Measurements from ENCODE around the gene GNB1.

GNB1 gene

GRCh38 chr1:1910033-1910465 lies 19.2 kb upstream of the GNB1 start:
- no peak for DNase-seq (ENCODE audit: low read depth)

- DNase-seq (ENCODE audit: low read depth), result no peak
Measured at GRCh38 chr1:1908506-1908791, 17.6 kb upstream of the GNB1 start.

GRCh38 chr1:1907098-1907736 lies 16.3 kb upstream of the GNB1 start:
- DNase-seq (ENCODE audit: low read depth), result no peak

GRCh38 chr1:1906185-1907097 lies 15.6 kb upstream of the GNB1 start:
- peak; percentile 50 for DNase-seq (ENCODE audit: low read depth)

GRCh38 chr1:1903224-1903623 lies 12.3 kb upstream of the GNB1 start:
- no peak for DNase-seq (ENCODE audit: low read depth)

- no peak for DNase-seq (ENCODE audit: low read depth)
Measured at GRCh38 chr1:1901641-1902294, 10.9 kb upstream of the GNB1 start.

GRCh38 chr1:1900883-1901640 lies 10.2 kb upstream of the GNB1 start:
- no peak for DNase-seq (ENCODE audit: low read depth)

GRCh38 chr1:1899967-1900327 lies 9.1 kb upstream of the GNB1 start:
- DNase-seq (ENCODE audit: low read depth), result no peak

- DNase-seq (ENCODE audit: low read depth), result no peak
Measured at GRCh38 chr1:1899266-1899966, 8.5 kb upstream of the GNB1 start.

GRCh38 chr1:1898246-1898933 lies 7.5 kb upstream of the GNB1 start:
- DNase-seq (ENCODE audit: low read depth), result no peak

GRCh38 chr1:1895456-1896336 lies 4.8 kb upstream of the GNB1 start:
- DNase-seq (ENCODE audit: low read depth), result no peak

- no peak for DNase-seq (ENCODE audit: low read depth)
Measured at GRCh38 chr1:1895060-1895418, 4.2 kb upstream of the GNB1 start.

- DNase-seq (ENCODE audit: low read depth), result no peak
Measured at GRCh38 chr1:1894354-1895059, 3.6 kb upstream of the GNB1 start.

GRCh38 chr1:1893997-1894353 lies 3.1 kb upstream of the GNB1 start:
- DNase-seq (ENCODE audit: low read depth), result no peak

GRCh38 chr1:1893291-1893985 lies 2.6 kb upstream of the GNB1 start:
- DNase-seq (ENCODE audit: low read depth), result no peak

GRCh38 chr1:1892763-1893120 lies 1.9 kb upstream of the GNB1 start:
- no peak for DNase-seq (ENCODE audit: low read depth)

- DNase-seq (ENCODE audit: low read depth), result no peak
Measured at GRCh38 chr1:1892079-1892762, 1.3 kb upstream of the GNB1 start.

GRCh38 chr1:1891349-1892078 lies 627 bp upstream of the GNB1 start:
- peak; percentile 66 for DNase-seq (ENCODE audit: low read depth)

Measured in stimulated activated CD8-positive, alpha-beta memory T cell treated with anti-CD3 and anti-CD28 coated beads, Interleukin-4, amount 100 ng/mL, for 24 hours (primary cell).